Frontal cortex (tissue), 4 donors: ENCODE data around the gene AFF3. TPM values are rescaled to one million over a fixed set of nuclear protein-coding genes. Genes with fewer than 3 reads are reported as not detected.

Experiments used
- DNase-seq, 2 donors: peaks; one replicate each; pipeline ENCODE4 v3.0.0; 2012; ENCODE audit warnings: low spot score in 2 of 2
- FAIRE-seq: peaks from 2 replicates; lab custom pipeline; 2012; peaks lifted over from hg19 to GRCh38; lab: Jason Lieb, UNC
- total RNA-seq: library from RNA; depleted of rRNA; stranded (reverse); fragments of >200 nt; gene quantifications from one replicate; pipeline ENCODE4 v1.2.3, GENCODE V29; 2014
- donor health status: control.
- donor health status: control.
- donor health status: control.

The AFF3 gene
- total RNA-seq, 1 donor from 2014 or later, result 56.7 TPM

GRCh38 chr2:99981840-99982239, 160.6 kb downstream of the AFF3 start:
- DNase-seq (no peak), FAIRE-seq (no peak)

GRCh38 chr2:99980176-99980575, 162.2 kb downstream of the AFF3 start:
- no peak for FAIRE-seq
- DNase-seq, result no peak

- no peak for DNase-seq
- no peak for FAIRE-seq
These were observed 164.4 kb downstream of the AFF3 start for GRCh38 chr2:99977966-99978365.

- FAIRE-seq (no peak), DNase-seq (no peak)
These were observed 167.0 kb downstream of the AFF3 start for GRCh38 chr2:99975386-99975785.

GRCh38 chr2:99974682-99975375, 167.6 kb downstream of the AFF3 start:
- no peak for DNase-seq
- FAIRE-seq, result no peak

GRCh38 chr2:99974275-99974674, 168.1 kb downstream of the AFF3 start:
- DNase-seq, result no peak
- no peak for FAIRE-seq

GRCh38 chr2:99971326-99971900, 171.0 kb downstream of the AFF3 start:
- no peak for FAIRE-seq
- no peak for DNase-seq

GRCh38 chr2:99970292-99970868, 172.0 kb downstream of the AFF3 start:
- DNase-seq, result no peak

GRCh38 chr2:99961196-99961913, 181.0 kb downstream of the AFF3 start:
- DNase-seq, result no peak
- FAIRE-seq, result no peak

More at GRCh38 chr2:99970292-99970868, 172.0 kb downstream of the AFF3 start:
- FAIRE-seq, result no peak

- DNase-seq (peak in 1 of 2 donors; percentile 18), FAIRE-seq (no peak)
These were observed 181.6 kb downstream of the AFF3 start for GRCh38 chr2:99960790-99961189.

- DNase-seq (no peak), FAIRE-seq (no peak)
These were observed 182.1 kb downstream of the AFF3 start for GRCh38 chr2:99960291-99960690.

GRCh38 chr2:99959261-99960014, 183.0 kb downstream of the AFF3 start:
- no peak for FAIRE-seq
- DNase-seq, result no peak

- FAIRE-seq, result no peak
- no peak for DNase-seq
These were observed 184.9 kb downstream of the AFF3 start for GRCh38 chr2:99957332-99958133.

- no peak for FAIRE-seq
- DNase-seq, result no peak
These were observed 186.0 kb downstream of the AFF3 start for GRCh38 chr2:99956232-99957030.

GRCh38 chr2:99953750-99954149, 188.6 kb downstream of the AFF3 start:
- FAIRE-seq, result no peak
- DNase-seq, result no peak

- no peak for DNase-seq
- FAIRE-seq, result no peak
These were observed 192.4 kb downstream of the AFF3 start for GRCh38 chr2:99949963-99950362.

GRCh38 chr2:99949530-99949929, 192.9 kb downstream of the AFF3 start:
- FAIRE-seq (no peak), DNase-seq (no peak)

GRCh38 chr2:99948010-99948409, 194.4 kb downstream of the AFF3 start:
- DNase-seq (no peak), FAIRE-seq (no peak)
